Gastroesophageal sphincter (tissue), 4 donors: ENCODE data around the gene ZCCHC24. TPM values are rescaled to one million over a fixed set of nuclear protein-coding genes. Genes with fewer than 3 reads are reported as not detected.

ENCODE experiments used
- ATAC-seq: fragments of 150-250 bp; one replicate; pipeline ENCODE4 v1.9.1; 2016; ENCODE audit warnings: mild to moderate bottlenecking, moderate library complexity
- H3K27ac ChIP-seq, 4 donors: fragments of 200-600 bp; sonication (generic) in 3 of 4; 1 replicate in 3 of 4; 2 replicates in 1 of 4; pipeline ENCODE4 v1.5.1; 2016 to 2019
- H3K27me3 ChIP-seq: fragments of 200-600 bp; sonication (generic); one replicate; pipeline ENCODE4 v1.5.1; 2019
- H3K36me3 ChIP-seq, 2 donors: fragments of 200-600 bp; sonication (generic); one replicate each; pipeline ENCODE4 v1.5.1; 2019; ENCODE audit warnings: control low read depth in 1 of 2
- H3K4me1 ChIP-seq, 3 donors: fragments of 200-600 bp; sonication (generic); 1 replicate in 2 of 3; 2 replicates in 1 of 3; pipeline ENCODE4 v1.5.1; 2016 to 2019; ENCODE audit warnings: control low read depth in 2 of 3
- H3K4me3 ChIP-seq, 2 donors: fragments of 200-600 bp; sonication (generic); one replicate each; pipeline ENCODE4 v1.5.1; 2019; ENCODE audit warnings: mild to moderate bottlenecking in 1 of 2, moderate library complexity in 1 of 2
- H3K9me3 ChIP-seq, 3 donors: fragments of 200-600 bp; sonication (generic); one replicate each; pipeline ENCODE4 v1.5.1; 2017 to 2019; ENCODE audit warnings: control low read depth in 2 of 3
- CTCF ChIP-seq, 4 experiments: fragments of 200-600 bp in 2 of 4; fragments of 450-650 bp in 2 of 4; sonication (generic) in 1 of 4; IDR thresholded peaks; one replicate each; pipeline ENCODE4 v1.5.1; 2017 to 2019; ENCODE audit warnings: antibody characterized with exemption in 4 of 4, mild to moderate bottlenecking in 2 of 4, moderate library complexity in 2 of 4
- EP300 ChIP-seq: sonication (generic); formaldehyde crosslinking; IDR thresholded peaks from one replicate; pipeline ENCODE4 v1.6.1; 2017; ENCODE audit warnings: antibody characterized with exemption, mild to moderate bottlenecking
- POLR2A ChIP-seq, 2 donors: fragments of 450-650 bp; IDR thresholded peaks; one replicate each; pipeline ENCODE4 v1.6.1; 2017; ENCODE audit warnings: antibody characterized with exemption in 2 of 2, mild to moderate bottlenecking in 2 of 2, moderate library complexity in 1 of 2
- POLR2AphosphoS5 ChIP-seq: sonication (generic); formaldehyde crosslinking; IDR thresholded peaks from one replicate; pipeline ENCODE4 v1.6.1; 2017; ENCODE audit warnings: antibody characterized with exemption
- WGBS, 2 donors: methylation state at CpG; one replicate each; pipeline ENCODE4 v1.1.5; 2018; ENCODE audit warnings: low coverage in 1 of 2; 5-methylcytosine and 5-hydroxymethylcytosine counted together
- total RNA-seq, 4 donors: library from RNA; depleted of rRNA; stranded (reverse); fragments of >200 nt; gene quantifications; one replicate each; pipeline ENCODE4 v1.1.0, GENCODE V29; 2016

The ZCCHC24 gene
- total RNA-seq, 4 donors from 2014 or later = 60.5 to 186 (median 84.1) TPM

GRCh38 chr10:79351332-79351731, 94.1 kb downstream of the ZCCHC24 start:
- TF ChIP-seq CTCF (IDR thresholded peaks at IDR 0.05) (no peak), POLR2AphosphoS5 (no peak), EP300 (no peak), POLR2A (IDR thresholded peaks at IDR 0.05) (no peak)
- H3K4me3 ChIP-seq = no peak overlapping the region
- no peaks in the 10 kb centered on the region for H3K9me3 ChIP-seq
- H3K27ac ChIP-seq = no peak overlapping the region
- H3K36me3 ChIP-seq = peaks cover 0 to 73% of the 10 kb centered on the region in 2 donors
- H3K4me1 ChIP-seq = peaks cover 0 to 33% (median 17%) of the 10 kb centered on the region in 3 donors
- no peaks in the 10 kb centered on the region for H3K27me3 ChIP-seq
- 79% methylated on average over 3 of the region's 13 CpGs; no CpG with 5 or more reads in 1 of the 2 donors for WGBS, 2 donors
- ATAC-seq = no peak

DNA sequence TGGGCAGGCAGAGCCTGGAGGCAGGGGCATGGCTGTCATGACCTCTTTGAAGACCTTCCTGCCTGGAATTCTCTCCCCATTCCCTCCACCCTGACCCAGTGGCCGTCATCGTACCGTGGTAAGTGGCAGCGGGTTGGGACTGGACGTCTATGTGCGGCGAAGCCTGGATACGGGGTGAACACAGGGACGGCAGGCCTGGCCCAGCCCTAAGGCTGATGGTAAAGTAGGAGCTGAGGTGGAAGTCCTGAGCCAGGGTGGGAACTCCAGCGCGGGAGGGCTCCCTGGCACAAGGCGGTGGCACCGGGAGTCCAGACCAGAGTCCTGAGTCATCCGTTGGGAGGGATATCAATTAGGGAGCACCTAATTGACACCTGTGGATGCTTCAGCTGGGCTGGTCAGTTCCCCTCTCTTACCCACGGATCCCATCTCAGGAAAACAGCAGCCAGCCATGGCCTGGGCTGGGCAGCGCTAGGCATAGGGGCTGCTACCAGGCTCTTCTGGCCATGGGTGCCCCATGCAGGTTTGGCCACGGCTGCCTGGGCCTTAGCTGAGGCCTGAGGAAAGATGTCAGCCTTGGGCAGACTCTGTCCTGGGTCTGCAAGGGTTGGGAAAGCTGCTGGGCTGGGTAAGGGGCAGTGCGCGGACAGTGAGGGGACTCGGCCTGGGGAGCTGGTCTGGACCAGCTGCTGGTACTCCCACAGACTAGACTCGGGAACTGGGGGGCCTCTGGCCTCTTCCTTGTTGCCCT, 94.8 kb downstream of the ZCCHC24 start:
- TF ChIP-seq CTCF (IDR thresholded peaks at IDR 0.05) (no peak), POLR2A (IDR thresholded peaks at IDR 0.05) (no peak), POLR2AphosphoS5 (no peak), EP300 (no peak)
- 80 to 94% methylated on average over 1 to 11 of the region's 21 CpGs for WGBS, 2 donors
- H3K36me3 ChIP-seq = peaks cover 0 to 67% of the 10 kb centered on the region in 2 donors
- H3K27me3 ChIP-seq = no peaks in the 10 kb centered on the region
- no peak for ATAC-seq
- peaks cover 0 to 36% (median 17%) of the 10 kb centered on the region in 3 donors for H3K4me1 ChIP-seq
- H3K9me3 ChIP-seq = no peaks in the 10 kb centered on the region
- H3K27ac ChIP-seq = no peak overlapping the region
- H3K4me3 ChIP-seq = no peak overlapping the region

DNA sequence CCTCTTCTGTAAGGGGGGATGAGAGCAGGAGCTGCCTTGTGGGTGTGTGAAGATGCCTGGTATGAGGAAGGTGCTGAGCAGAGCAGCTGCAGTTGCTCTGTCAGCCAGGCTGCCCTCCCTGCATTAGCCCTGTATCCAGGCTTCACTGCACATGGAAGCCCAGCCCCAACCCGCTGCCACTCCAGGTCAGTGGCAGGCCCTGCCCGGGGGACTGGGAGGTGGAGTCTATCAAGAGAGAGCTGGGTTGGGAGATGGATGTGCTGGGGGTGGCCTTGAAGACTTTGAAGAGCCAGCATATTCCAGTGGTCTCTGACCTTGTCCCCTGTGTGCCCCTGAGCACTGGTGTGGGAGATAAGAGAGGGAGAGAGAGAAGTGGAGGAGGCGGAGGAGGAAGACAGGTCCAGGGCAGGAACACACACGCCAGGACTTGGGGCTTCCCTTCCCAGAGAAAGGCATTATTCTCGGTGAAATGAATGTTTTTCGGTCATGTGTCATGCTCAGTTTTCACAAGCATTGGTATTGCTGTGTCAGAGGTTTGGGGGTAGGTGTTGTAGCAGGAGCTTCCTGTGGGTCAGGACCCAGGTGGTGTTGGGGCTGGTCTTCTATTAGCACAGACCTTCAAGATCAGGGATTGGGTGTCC, 95.5 kb downstream of the ZCCHC24 start:
- no peak for ATAC-seq
- H3K4me1 ChIP-seq = peaks cover 0 to 36% (median 17%) of the 10 kb centered on the region in 3 donors
- no peaks in the 10 kb centered on the region for H3K27me3 ChIP-seq
- no peaks in the 10 kb centered on the region for H3K9me3 ChIP-seq
- H3K4me3 ChIP-seq = no peak overlapping the region
- no peak overlapping the region for H3K27ac ChIP-seq
- no peak for TF ChIP-seq CTCF (IDR thresholded peaks at IDR 0.05)
- no peak for TF ChIP-seq EP300
- no peak for TF ChIP-seq POLR2A (IDR thresholded peaks at IDR 0.05)
- TF ChIP-seq POLR2AphosphoS5 = no peak
- WGBS, 2 donors = 80 to 100% methylated on average over 1 to 4 of the region's 6 CpGs
- peaks cover 0 to 60% of the 10 kb centered on the region in 2 donors for H3K36me3 ChIP-seq

GRCh38 chr10:79349072-79349491, 96.3 kb downstream of the ZCCHC24 start:
- TF ChIP-seq EP300 (no peak), CTCF (IDR thresholded peaks at IDR 0.05) (no peak)
- Histone ChIP-seq H3K36me3 (peaks cover 0 to 52% of the 10 kb centered on the region in 2 donors), H3K4me3 (no peak overlapping the region), H3K27ac (peak overlapping the region in 3 of 4 donors; percentile 91 to 92 (median 91)), H3K4me1 (peaks cover 0 to 36% (median 17%) of the 10 kb centered on the region in 3 donors), H3K9me3 (no peaks in the 10 kb centered on the region), H3K27me3 (no peaks in the 10 kb centered on the region)
- WGBS, 2 donors = 76 to 79% methylated on average over 2 to 3 of the region's 6 CpGs
- no peak for ATAC-seq
